CD4-positive, alpha-beta T cell treated with Interleukin-6 for 4 hours (primary cell): ENCODE measurements around the gene SLC22A1.
A peak's percentile ranks its signal among the peaks of the same experiment; 100 is the strongest.
"Not testable (repeated sequence)": the region's sequence is repeated elsewhere in the genome, so short reads cannot be mapped to it uniquely, and the experiment has no call there.

Source experiments
- DNase-seq: peaks from one replicate; pipeline ENCODE4 v3.0.0-alpha.2; 2020; ENCODE audit warnings: mixed read lengths

SLC22A1 gene

DNA sequence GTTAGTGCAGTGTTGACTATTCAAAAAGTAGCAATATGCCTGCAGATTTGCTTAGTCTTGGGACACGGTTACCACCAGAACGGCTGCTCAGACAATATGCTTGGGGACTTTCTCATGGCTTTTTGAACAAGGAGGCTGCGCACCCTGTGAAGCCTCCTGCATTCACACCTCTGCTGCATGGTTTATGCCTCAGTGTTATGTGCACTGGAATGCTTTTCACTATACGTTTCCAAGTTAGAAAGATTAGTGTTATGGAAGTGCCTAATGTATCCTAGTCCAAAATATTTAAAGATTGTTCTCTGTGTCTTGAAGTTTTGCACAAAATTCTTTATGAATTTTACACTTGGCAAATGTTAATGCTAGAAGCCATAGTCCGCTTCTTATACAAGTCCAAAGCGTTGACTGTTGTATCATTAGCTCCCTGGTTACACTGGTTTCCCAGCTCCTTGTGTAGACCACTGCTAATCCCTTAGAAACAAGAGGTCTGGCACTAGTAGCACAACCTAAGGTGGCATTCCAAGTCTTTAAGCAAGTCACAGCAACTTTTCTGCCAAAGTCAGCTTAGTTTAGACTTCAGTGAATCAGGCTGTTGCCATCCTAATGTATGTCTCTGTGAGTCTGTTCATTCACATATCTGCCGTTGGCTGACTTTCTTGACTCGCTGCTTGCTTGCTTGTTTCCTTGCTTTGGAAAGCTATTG is 26.3 kb upstream of the SLC22A1 start:
- DNase-seq, result no peak

DNA sequence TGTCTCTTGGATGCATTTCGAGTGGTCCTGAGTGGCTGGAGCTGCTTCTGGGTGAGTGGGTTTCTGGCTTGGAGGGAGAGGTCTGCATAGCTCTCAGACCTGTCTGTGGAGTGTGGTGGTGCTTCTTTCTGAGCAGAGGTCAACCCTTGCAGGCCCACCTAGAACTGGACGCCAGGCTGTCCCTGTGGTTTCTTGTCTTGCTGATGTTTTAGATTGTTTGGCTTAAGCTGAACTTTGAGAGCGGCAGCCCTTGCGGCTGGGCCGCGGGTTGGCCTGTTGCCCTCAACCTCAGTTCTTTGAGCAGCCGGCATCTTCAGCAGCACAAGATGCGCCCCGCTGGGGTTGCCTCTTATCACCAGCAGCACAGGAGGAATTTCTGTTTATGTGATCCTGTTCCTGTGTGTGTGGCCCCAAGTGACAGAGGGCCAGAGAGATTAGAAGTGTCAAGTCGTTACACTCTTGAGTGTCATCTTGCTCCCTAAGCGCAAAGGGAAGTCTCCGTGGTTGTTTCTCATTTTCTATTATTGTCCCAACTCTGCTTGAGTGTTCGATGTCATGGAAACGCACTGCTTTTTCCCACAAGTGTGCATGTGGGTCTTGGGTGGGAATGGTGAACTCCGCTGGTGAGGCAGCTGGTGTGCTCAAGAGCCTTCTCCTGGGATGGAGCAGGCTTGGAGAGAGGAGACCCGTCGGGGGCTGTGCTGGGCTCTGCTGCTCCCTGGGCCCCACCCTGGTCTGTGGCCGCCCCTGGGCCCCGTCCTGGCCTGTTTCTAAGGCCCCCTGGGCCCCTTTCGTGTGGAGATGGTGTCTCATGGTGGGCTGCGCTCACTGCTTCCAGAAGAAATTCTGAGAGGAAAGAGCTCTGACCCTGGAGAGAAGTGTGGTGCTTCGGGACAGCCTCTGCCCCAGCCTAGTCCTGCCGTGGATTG is 20.1 kb upstream of the SLC22A1 start:
- DNase-seq, result no peak

DNA sequence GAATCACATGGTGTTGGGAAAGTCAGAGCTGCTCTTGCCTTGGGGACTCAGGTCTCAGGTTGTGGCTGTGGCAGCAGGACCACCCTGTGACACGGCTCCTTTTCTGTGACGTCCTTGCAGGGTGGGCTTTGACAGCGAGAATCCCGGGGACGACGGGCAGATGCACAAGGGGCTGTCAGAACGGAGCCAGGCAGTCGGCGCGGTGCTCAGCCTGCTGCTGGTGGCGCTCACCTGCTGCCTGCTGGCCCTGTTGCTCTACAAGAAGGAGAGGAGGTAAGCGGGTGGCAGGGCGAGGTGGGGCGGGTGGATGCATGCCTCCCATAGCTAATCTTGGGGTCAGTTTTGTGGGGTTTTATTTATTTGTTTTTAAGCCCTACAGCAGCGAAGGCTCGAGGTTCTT is 19.2 kb upstream of the SLC22A1 start:
- DNase-seq, result no peak

DNA sequence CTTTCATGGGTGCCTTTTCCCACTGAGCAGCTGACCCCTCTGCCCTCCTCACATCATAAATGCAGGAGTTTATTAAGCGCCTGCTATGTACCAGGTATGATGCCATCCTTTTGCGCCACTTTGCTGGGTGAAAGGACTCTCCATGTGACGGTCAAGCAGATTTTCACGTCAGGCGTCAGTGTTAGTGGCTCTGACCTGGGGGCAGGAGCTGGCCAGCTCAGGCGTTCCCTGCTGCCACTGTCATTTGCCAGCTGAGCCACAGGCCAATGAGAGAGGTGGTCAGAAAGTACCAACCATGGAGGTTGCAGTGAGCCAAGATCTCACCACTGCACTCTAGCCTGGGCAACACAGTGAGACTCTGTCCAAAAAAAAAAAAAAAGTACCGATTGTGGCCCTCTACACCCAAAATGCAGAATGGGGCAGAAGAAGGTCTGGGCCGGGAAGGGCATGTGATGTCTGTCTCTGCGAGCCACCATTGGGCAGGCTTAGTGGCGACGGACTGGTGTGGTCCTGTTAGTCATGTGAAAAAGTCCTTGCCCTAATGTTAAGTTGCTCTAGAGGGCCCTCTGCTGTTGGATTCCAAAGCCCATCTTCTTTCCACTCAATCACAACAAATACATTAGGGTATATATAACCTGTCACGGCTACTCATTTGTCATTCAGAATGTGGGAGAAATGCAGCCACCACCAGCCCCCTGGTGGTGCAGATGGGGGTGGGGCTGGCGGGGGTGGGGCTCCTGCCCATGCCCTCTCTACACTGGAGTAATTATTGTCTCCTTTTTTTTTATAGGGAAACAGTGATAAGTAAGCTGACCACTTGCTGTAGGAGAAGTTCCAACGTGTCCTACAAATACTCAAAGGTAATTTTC is 18.4 kb upstream of the SLC22A1 start:
- DNase-seq, result peak; percentile 14

DNA sequence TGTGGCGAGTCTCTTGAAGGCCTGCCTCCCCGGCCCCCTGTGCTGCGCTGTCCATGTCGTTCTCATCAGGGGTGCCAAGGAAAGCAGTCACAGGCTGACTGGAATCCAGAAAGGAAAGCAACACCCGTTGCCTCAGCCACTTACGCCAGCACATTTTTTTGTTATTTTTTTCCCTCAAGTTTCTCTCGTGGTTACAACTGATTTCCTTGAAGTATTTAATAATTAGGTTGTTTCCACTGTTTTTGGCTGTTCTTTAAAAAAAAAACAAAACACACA is 17.9 kb upstream of the SLC22A1 start:
- DNase-seq, result no peak

DNA sequence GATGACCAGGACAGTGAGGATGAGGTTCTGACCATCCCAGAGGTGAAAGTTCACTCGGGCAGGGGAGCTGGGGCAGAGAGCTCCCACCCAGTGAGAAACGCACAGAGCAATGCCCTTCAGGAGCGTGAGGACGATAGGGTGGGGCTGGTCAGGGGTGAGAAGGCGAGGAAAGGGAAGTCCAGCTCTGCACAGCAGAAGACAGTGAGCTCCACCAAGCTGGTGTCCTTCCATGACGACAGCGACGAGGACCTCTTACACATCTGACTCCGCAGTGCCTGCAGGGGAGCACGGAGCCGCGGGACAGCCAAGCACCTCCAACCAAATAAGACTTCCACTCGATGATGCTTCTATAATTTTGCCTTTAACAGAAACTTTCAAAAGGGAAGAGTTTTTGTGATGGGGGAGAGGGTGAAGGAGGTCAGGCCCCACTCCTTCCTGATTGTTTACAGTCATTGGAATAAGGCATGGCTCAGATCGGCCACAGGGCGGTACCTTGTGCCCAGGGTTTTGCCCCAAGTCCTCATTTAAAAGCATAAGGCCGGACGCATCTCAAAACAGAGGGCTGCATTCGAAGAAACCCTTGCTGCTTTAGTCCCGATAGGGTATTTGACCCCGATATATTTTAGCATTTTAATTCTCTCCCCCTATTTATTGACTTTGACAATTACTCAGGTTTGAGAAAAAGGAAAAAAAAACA is 16.6 kb upstream of the SLC22A1 start:
- no peak for DNase-seq

DNA sequence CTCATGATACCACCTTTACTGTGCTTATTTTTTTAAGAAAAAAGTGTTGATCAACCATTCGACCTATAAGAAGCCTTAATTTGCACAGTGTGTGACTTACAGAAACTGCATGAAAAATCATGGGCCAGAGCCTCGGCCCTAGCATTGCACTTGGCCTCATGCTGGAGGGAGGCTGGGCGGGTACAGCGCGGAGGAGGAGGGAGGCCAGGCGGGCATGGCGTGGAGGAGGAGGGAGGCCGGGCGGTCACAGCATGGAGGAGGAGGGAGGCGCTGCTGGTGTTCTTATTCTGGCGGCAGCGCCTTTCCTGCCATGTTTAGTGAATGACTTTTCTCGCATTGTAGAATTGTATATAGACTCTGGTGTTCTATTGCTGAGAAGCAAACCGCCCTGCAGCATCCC is 15.6 kb upstream of the SLC22A1 start:
- DNase-seq, result no peak

DNA sequence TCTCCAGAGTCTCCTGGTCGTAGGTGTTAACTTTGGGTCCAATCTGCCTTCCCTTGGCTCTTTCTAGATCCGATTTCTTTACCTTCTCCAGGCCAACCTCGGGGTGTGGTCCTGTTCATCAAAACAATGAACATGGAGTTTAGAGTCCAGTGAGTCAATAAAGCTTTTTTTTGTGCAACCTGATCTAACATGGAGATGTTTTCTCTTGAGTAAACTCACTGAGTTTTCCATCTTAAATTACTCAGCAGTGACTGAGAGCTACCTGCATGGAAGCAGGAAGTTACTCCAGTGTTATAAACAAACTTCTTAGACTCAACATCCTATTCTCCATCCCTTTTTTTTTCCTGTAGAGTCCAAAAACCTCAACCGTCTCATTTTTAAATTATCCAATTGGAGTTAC is 14.9 kb upstream of the SLC22A1 start:
- DNase-seq, result no peak

DNA sequence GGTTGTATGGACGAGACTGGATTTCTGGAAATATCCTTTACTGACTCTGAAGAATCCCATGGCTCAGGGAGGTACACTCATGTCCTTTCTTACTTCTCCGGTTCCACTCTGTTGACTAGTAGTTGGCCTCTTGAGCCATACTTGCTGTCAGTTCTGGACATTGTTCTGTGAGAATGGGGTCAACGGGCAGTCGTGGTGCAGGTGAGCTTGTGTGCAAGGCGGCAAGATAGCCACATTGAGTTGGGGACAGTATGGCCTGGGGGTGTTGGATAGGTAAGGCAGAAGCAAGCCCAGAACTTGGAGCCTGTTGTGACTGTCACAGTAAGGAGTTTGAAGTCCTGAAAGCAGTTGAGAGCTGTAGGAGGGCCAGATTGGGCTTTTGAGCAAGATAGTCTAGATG is 13.5 kb upstream of the SLC22A1 start:
- DNase-seq, result no peak

DNA sequence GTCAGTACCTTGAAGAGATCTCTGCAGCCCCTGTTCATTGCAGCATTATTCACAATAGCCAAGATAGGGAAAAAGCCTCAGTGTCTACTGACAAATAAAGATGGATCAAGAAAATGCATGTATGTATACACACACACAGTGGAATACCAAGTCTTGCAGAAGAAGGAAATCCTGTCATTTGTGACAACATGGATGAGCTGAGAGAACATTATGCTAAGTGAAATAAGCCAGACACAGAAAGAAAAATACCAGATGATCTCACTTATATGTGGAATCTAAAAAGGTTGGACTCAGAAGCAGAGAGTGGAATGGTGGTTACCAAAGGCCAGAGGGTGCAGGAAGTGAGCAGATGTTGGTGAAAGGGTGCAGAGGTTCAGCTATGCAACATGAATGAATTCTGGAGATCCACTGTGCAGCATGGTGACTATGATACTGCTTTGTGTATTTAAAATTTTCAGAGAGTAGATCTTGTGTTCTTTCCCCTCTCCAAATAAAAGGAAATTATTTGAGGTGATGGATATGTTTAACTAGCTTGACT is 11.0 kb upstream of the SLC22A1 start:
- no peak for DNase-seq

DNA sequence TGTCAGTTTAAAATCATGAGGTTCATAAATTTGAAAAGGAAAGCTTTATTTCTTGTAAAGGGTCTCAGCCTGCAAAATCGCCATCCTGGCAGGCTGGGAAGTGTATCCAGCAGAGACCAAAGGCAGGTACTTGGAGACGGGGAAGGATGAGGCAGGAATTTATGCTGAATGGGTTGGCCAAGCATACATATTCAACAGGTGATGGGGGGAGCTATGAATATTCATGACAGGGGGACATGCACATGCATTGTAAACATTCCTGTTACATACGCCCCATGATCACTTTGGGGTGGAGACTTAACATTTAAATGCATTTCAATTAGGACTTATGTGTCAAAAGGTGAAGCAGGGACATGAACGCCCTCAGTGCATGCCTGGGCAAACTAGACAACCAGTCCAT is 9.8 kb upstream of the SLC22A1 start:
- no peak for DNase-seq

DNA sequence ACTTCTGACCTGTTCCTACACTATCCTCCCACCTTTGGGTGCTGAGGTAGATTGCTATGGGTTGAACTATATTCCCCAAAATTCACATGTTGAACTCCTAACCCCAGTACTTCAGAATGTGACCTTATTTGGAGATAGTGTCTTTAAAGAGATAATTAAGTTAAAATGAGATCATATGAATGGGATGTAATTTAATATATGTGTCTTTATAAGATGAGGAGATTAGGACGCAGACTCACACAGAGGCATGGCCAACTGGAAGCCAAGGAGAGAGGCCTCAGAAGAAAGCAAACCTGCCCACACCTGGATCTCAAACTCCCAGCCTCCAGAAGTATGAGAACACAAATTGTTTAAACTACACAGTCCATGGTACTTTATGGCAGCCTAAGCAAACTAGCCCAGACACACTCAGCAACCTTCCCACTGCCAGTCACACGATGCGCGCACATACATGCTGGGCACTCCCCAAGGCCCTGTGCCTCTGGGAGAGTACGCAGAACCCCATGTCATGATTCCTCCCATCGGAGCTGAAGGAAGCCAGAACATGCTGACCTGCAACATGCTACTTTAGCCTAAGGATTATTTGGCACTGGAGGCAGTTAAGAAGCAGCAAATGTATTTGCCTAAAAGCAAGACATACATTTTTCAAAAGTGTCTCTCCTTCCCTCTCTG is 8.9 kb upstream of the SLC22A1 start:
- DNase-seq, result no peak

DNA sequence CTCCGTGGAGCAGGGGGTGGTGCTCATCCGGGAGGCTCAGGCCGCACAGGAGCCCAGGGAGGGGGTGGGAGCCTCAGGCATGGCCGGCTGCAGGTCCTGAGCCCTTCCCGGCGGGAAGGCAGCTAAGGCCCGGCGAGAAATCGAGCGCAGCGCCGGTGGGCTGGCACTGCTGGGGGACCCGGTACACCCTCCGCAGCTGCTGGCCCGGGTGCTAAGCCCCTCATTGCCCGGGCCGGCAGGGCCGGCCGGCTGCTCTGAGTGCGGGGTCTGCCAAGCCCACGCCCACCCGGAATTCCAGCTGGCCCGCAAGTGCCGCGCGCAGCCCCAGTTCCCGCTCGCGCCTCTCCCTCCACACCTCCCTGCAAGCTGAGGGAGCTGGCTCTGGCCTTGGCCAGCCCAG is 7.1 kb upstream of the SLC22A1 start:
- DNase-seq, result not testable (repeated sequence)

DNA sequence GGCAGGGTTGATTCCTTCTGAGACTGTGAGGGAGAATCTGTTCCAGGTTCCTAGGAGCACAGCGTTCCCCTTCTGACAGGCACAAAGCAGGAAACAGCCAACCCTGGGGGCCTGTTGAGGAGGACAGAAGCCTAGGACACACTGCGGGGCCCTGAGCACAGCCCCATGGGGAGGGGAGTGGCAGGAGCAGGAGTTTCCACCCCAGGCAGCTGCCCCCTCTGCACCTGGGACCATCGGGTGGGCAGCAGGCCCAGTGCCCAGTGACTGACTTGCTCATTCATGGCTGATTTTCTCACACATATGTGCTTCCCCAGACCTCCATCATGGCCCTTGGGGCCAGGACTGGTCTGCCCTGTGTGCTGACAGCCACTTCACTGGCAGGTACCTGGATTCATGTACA is 6.2 kb upstream of the SLC22A1 start:
- no peak for DNase-seq

DNA sequence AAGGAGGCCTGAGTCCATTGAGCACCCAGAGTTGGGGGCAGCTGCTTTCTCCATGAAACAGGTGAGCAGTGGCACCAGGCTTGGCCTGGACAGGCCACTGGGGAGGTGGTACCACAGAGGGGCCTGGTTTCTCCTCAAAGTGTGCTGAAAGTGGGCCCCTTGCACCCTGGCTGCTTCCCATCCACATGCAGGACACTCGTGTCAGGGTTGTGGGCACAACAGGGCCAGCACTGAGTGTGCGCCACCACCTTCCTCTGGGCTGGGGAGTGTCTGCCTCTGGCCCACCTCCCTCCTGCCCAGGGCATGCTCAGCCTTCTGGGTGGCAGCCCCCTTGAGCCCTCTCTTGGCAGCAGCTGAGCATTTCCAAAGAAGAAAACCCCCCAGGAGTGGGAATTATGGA is 5.2 kb upstream of the SLC22A1 start:
- no peak for DNase-seq

DNA sequence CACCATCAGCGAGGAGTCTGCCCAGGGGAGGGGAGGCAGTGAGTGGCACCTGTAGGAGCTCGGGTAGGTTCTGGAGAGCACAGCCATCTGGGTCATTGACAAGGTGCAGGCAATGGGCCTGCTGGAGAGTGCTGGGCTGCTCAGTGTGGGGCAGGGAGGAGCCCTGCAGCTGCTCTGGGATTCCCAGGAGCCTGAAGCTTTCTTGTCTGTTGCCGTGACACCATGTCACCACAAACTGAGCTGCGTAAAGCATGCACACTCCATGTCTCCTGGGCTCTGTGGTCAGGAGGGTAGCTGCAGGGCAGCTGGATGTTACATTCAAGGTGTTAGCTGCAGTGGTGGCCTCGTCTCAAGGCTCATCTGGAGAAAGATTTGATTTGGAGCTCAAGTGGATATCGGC is 4.5 kb upstream of the SLC22A1 start:
- DNase-seq, result no peak

DNA sequence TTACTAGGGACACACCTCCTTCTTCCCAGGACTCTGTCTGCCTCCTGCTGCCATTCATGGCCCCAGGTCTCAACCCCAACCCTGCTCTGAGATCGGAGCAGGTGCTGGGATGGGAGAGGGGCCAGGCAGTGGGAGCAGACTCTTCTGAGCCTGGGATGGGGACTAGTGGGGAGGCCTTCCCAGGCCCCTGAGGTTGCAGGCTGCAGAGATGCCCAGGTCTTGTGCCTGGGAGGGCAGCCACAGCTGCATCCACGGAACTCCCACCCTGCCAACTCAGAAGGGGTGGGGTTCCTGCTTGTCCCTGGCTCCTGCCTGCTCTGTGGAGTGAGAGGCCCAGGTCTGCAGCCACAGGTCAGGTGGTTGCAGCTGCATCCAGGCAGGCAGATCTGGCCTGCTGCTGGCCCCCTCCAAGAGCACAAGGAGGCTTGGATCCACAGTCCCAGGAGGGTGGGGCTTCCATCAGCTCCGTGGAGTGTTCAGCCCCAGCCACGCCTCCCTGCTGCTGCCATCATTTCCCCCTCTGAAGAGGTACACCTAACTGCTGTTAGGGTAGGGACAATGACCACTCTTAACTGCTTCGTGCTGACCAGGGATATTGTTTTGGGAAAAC is 2.9 kb upstream of the SLC22A1 start:
- no peak for DNase-seq

DNA sequence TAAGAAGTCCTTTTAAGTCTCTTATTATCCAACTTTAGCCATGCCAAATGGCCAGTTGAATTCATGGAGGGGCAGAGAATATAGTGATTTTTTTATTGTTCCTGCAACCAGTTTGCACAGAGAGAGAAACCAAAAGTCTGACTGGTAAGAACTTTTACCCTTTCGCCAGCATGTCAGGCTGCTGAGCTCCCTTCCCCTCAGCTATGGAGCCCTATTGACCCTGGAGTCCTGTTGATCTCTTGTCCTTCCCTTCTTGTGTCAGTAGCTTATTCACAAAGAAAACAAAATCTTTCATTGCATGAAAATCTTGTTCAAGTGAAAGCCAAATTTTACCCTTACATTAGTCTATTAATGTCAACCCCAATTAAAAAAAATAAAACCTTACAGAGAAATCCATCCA is 1.5 kb upstream of the SLC22A1 start:
- DNase-seq, result no peak

DNA sequence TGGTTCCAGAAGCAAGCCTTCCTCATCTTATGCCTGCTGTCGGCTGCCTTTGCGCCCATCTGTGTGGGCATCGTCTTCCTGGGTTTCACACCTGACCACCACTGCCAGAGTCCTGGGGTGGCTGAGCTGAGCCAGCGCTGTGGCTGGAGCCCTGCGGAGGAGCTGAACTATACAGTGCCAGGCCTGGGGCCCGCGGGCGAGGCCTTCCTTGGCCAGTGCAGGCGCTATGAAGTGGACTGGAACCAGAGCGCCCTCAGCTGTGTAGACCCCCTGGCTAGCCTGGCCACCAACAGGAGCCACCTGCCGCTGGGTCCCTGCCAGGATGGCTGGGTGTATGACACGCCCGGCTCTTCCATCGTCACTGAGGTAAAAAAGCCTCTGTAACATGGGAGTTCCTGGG is 366 bp downstream of the SLC22A1 start:
- DNase-seq, result no peak

DNA sequence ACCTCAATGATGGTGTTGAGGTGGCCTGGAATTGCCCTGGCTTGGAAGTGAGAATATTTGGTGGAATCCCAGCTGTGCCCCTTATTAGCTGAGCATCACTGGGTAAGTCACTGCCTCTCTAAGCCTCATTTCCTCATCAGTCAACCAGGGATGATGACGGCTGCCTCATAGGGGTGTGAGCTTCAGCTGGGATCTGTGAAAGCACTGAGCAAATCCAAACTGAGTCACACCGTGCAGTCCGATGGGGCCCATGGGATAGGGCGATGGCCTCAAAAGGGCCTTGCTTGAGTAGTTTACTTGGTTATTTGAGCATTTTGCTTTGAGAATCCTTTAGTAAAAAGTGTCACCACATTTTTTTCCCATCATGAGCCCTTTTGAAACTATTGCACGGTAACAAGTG is 1.1 kb downstream of the SLC22A1 start:
- DNase-seq, result no peak

DNA sequence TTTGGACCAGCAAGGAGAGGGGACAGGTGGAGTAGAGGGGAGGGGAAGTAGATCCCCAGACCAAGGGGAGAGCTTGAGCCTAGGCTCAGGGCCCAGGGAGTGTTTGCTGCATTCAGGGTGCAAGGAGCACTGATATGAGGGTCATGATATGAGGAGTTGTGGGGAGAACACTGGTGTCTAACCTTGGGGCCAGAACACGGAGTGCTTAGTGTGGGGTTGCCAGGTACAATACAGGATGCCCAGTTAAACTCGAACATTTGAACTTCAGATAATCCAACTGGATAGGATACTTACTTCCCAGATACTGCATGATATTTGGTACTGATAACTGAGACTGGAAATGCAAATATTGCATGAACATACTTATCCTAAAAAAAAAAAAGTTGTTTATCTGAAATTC is 2.4 kb downstream of the SLC22A1 start:
- DNase-seq, result no peak

DNA sequence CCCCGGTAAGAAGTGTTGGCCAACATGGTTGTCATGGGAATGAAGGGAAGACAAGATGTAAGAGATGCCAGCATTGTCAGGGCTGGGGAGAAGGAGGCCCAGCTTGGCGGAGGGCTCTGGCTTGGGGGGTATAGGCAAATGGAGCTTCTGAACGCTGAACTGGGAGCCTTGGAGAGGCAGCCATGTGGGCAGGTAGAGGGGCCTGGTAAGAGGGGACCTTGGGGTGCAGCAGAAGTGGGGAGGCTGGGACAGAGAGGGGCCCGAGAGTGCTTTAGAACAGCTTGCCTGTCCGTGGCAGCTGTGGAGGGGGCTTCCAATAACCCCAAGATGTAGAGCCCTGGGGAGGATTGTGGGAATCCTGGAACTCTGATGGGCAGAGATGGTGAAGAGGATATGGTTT is 3.0 kb downstream of the SLC22A1 start:
- DNase-seq, result no peak
